CD4-positive, alpha-beta memory T cell (primary cell): ENCODE measurements around the gene LTBP3. TPM values are rescaled to one million over a fixed set of nuclear protein-coding genes. Genes with fewer than 3 reads are reported as not detected.
A peak's percentile ranks its signal among the peaks of the same experiment; 100 is the strongest.

ENCODE experiments used
- CTCF ChIA-PET: fragments of 350-600 bp; sonication (Branson Sonifier 250); formaldehyde crosslinking; loops from one replicate; lab custom pipeline; 2021; ENCODE audit warnings: inconsistent platforms; ENCODE audit not compliant: partially characterized antibody; lab: Charles Lee
- POLR2A ChIA-PET: fragments of 350-600 bp; sonication (Branson Sonifier 250); formaldehyde crosslinking; loops from one replicate; lab custom pipeline; 2021; ENCODE audit not compliant: partially characterized antibody; lab: Charles Lee
- DNase-seq, 5 donors: peaks; one replicate each; pipeline versions ENCODE4 v3.0.0 to v3.0.0-alpha.2; 2020 to 2022; ENCODE audit warnings: mixed read lengths in 1 of 5
- H3K27ac ChIP-seq: one replicate; pipeline ENCODE4 v1.7.0; 2013; ENCODE audit warnings: low read depth, low read length
- H3K27me3 ChIP-seq: 2 replicates; pipeline ENCODE4 v1.7.0; 2013; ENCODE audit warnings: mild to moderate bottlenecking, low read length, moderate library complexity; ENCODE audit not compliant: insufficient read depth
- H3K36me3 ChIP-seq: 2 replicates; pipeline ENCODE4 v1.7.0; 2013; ENCODE audit warnings: mild to moderate bottlenecking, low read length, moderate library complexity; ENCODE audit not compliant: insufficient read depth
- H3K4me1 ChIP-seq: 2 replicates; pipeline ENCODE4 v1.7.0; 2013; ENCODE audit warnings: mild to moderate bottlenecking, low read length, moderate library complexity; ENCODE audit not compliant: insufficient read depth
- H3K4me3 ChIP-seq, 2 donors: one replicate each; pipeline ENCODE4 v1.7.0; 2013; ENCODE audit warnings: low read length in 2 of 2, mild to moderate bottlenecking in 1 of 2
- H3K9me3 ChIP-seq, 2 donors: one replicate each; pipeline ENCODE4 v1.7.0; 2013; ENCODE audit warnings: low read length in 2 of 2, control low read depth in 1 of 2; ENCODE audit not compliant: control insufficient read depth in 1 of 2
- H3K27ac Mint-ChIP-seq, 7 donors: one replicate each; pipeline ENCODE4 v1.8.0; 2020 to 2021; ENCODE audit warnings: mixed read lengths in 7 of 7, mild to moderate bottlenecking in 6 of 7, inconsistent platforms in 3 of 7, moderate library complexity in 3 of 7
- H3K27me3 Mint-ChIP-seq, 2 donors: one replicate each; pipeline ENCODE4 v1.8.0; 2020 to 2021; ENCODE audit warnings: mixed read lengths in 2 of 2
- H3K36me3 Mint-ChIP-seq, 2 donors: one replicate each; pipeline ENCODE4 v1.8.0; 2020 to 2021; ENCODE audit warnings: mixed read lengths in 2 of 2, inconsistent platforms in 1 of 2, mild to moderate bottlenecking in 1 of 2
- H3K4me1 Mint-ChIP-seq, 4 donors: one replicate each; pipeline ENCODE4 v1.8.0; 2020 to 2021; ENCODE audit warnings: mixed read lengths in 4 of 4, mild to moderate bottlenecking in 1 of 4
- H3K4me3 Mint-ChIP-seq, 8 donors: one replicate each; pipeline ENCODE4 v1.8.0; 2020 to 2021; ENCODE audit warnings: mixed read lengths in 8 of 8, mild to moderate bottlenecking in 7 of 8, moderate library complexity in 6 of 8, inconsistent platforms in 3 of 8
- H3K9me3 Mint-ChIP-seq, 8 donors: one replicate each; pipeline ENCODE4 v1.8.0; 2020 to 2021; ENCODE audit warnings: mixed read lengths in 8 of 8, mild to moderate bottlenecking in 5 of 8, inconsistent platforms in 3 of 8, moderate library complexity in 1 of 8
- intact Hi-C: fragments of 100-400 bp; cut with micrococcal nuclease; formaldehyde crosslinking; loops from one replicate; pipeline ENCODE4 v1.15.1; 2023
- polyA plus RNA-seq, 2 donors: library from polyadenylated mRNA; unstranded; fragments of 300-500 nt; fragmentation: Illumina TruSeq; gene quantifications; one replicate each; pipeline ENCODE4 v1.2.3, GENCODE V29; 2021
- total RNA-seq, 2 experiments: library from RNA; stranded (reverse); gene quantifications; one replicate each; pipeline ENCODE4 v1.2.3, GENCODE V29; 2021

Gene LTBP3
- total and polyA plus RNA-seq, 4 experiments from 2014 or later = 9.0 to 211 (median 112) TPM

GRCh38 chr11:65560555-65561418, 2.6 kb upstream of the LTBP3 start:
- Mint-ChIP-seq H3K9me3 (no peaks in the 10 kb centered on the region), H3K4me3 (peak overlapping the region in 4 of 8 donors; percentile 21 to 56 (median 38))
- intact Hi-C loops = no loop called here

GRCh38 chr11:65559951-65560537, 1.9 kb upstream of the LTBP3 start:
- Histone ChIP-seq H3K36me3 (no peaks in the 10 kb centered on the region), H3K27me3 (no peaks in the 10 kb centered on the region), H3K4me1 (peaks cover 63% of the 10 kb centered on the region), H3K4me3 (no peak overlapping the region), H3K9me3 (no peaks in the 10 kb centered on the region), H3K27ac (no peak overlapping the region)
- intact Hi-C loops = no loop called here
- POLR2A ChIA-PET = interaction anchor here (0.9 to 18.2 kb wide), 8 partner anchors 11 to 62 kb away, joined by 3 to 403 read pairs (median 6); partner anchors contain the start of genes EHBP1L1, FAM89B, SCYL1 and ZNRD2
- H3K4me3 Mint-ChIP-seq = peak overlapping the region in 5 of 8 donors; percentile 21 to 61 (median 39)
- CTCF ChIA-PET = interaction anchor here (1.0 to 2.1 kb wide), 3 partner anchors 12 to 19 kb away, joined by 3 to 7 read pairs (median 6); partner anchors contain the start of gene FAM89B
- H3K9me3 Mint-ChIP-seq = no peaks in the 10 kb centered on the region
- peak in 1 of 5 donors; percentile 28 for DNase-seq
- peaks cover 35 to 65% (median 50%) of the 10 kb centered on the region in 4 donors for H3K4me1 Mint-ChIP-seq
- H3K27me3 Mint-ChIP-seq = no peaks in the 10 kb centered on the region
- H3K36me3 Mint-ChIP-seq = no peaks in the 10 kb centered on the region
- peak overlapping the region in 6 of 7 donors; percentile 55 to 91 (median 84) for H3K27ac Mint-ChIP-seq

More at GRCh38 chr11:65560555-65561418, 2.6 kb upstream of the LTBP3 start:
- H3K9me3 ChIP-seq = no peaks in the 10 kb centered on the region
- no peak overlapping the region for H3K4me3 ChIP-seq
- no peaks in the 10 kb centered on the region for H3K27me3 ChIP-seq
- POLR2A ChIA-PET = interaction anchor here (0.8 to 18.2 kb wide), 9 partner anchors 11 to 138 kb away, joined by 3 to 403 read pairs (median 4); partner anchors contain the start of genes EHBP1L1, FAM89B, NEAT1 and PCNX3
- no peaks in the 10 kb centered on the region for H3K36me3 ChIP-seq
- peaks cover 63% of the 10 kb centered on the region for H3K4me1 ChIP-seq
- CTCF ChIA-PET = interaction anchor here (0.7 to 2.1 kb wide), 6 partner anchors 9 to 20 kb away, joined by 3 to 7 read pairs (median 4); partner anchors contain the start of genes FAM89B and ZNRD2
- Mint-ChIP-seq H3K27ac (peak overlapping the region; percentile 13 to 91 (median 61)), H3K27me3 (no peaks in the 10 kb centered on the region), H3K4me1 (peaks cover 37 to 65% (median 51%) of the 10 kb centered on the region in 4 donors), H3K36me3 (no peaks in the 10 kb centered on the region)
- peak in 1 of 5 donors; percentile 31 for DNase-seq
- no peak overlapping the region for H3K27ac ChIP-seq

DNA sequence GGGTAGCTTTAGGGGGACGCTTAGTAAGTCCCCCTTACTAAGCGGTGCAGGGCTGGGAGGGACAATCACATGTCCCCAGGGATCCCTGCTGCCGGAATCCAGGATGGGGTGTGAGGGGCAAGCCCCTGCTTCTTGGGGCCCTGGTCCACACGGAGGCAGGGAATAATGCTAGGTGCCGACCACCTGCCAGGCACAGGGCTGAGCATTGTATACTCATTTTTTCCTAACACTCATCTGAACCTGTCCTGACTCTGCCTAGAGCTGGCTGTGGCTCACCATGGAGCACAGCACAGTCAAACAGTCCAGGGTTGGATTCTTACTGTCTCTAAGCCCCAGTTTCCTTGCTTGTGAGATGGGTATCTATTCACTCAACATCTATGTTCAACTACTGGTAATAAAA, 1.4 kb upstream of the LTBP3 start:
- Mint-ChIP-seq H3K36me3 (peaks cover 0 to 1% of the 10 kb centered on the region in 2 donors), H3K9me3 (no peaks in the 10 kb centered on the region), H3K27ac (peak overlapping the region; percentile 55 to 90 (median 81)), H3K27me3 (no peaks in the 10 kb centered on the region), H3K4me3 (peak overlapping the region; percentile 21 to 70 (median 59)), H3K4me1 (peaks cover 37 to 65% (median 52%) of the 10 kb centered on the region in 4 donors)
- intact Hi-C loops = no loop called here
- POLR2A ChIA-PET = interaction anchor here (1.3 to 18.2 kb wide), 7 partner anchors 11 to 62 kb away, joined by 4 to 403 read pairs (median 7); partner anchors contain the start of genes EHBP1L1, FAM89B, SCYL1 and ZNRD2
- Histone ChIP-seq H3K4me3 (no peak overlapping the region), H3K27me3 (no peaks in the 10 kb centered on the region), H3K9me3 (no peaks in the 10 kb centered on the region), H3K4me1 (peaks cover 63% of the 10 kb centered on the region), H3K27ac (peak overlapping the region; percentile 70), H3K36me3 (no peaks in the 10 kb centered on the region)
- CTCF ChIA-PET = interaction anchor here (0.9 to 1.6 kb wide), 5 partner anchors 9 to 29 kb away, joined by 3 to 6 read pairs (median 3); no protein-coding TSS in a partner anchor
- peak in 1 of 5 donors; percentile 33 for DNase-seq

DNA sequence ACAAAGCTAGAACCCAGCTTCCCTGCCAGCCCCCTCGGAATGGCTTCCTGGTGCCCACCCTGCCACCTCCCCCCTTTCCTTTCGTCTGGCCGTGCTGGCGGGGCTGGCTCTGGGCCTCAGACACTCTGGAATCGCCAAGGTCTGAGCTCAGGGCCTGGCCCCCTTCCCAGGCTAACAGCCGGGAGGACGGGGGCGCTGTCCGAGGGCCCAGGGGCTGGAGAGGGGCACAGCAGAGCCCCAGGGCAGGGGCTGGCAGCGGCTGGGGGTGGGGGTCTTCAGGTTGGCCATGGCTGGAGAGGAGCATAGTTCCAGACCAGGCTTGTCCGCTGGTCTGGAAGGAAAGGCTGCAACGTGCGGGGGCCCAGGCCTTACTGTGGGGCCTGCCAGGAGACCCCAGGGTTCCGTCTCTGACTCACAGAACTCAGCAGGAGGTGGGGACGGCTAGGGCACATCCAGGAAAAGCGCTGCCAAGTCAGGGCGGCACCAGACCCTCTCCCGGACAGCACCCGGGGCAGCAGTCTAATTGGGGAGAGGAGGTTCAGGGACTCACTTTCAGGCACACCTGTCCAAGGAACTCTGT, 861 bp upstream of the LTBP3 start:
- peak overlapping the region; percentile 55 to 88 (median 81) for H3K27ac Mint-ChIP-seq
- H3K27me3 Mint-ChIP-seq = no peaks in the 10 kb centered on the region
- no peaks in the 10 kb centered on the region for H3K36me3 ChIP-seq
- intact Hi-C loops = loop anchor here (1.0 kb wide), 1 partner anchor 11 kb away; the partner anchor contains the start of gene ZNRD2
- peak in 1 of 5 donors; percentile 35 for DNase-seq
- peak overlapping the region; percentile 70 for H3K27ac ChIP-seq
- H3K4me1 Mint-ChIP-seq = peaks cover 41 to 69% (median 56%) of the 10 kb centered on the region in 4 donors
- CTCF ChIA-PET = interaction anchor here (0.9 to 1.6 kb wide), 4 partner anchors 8 to 29 kb away, joined by 3 read pairs; no protein-coding TSS in a partner anchor
- POLR2A ChIA-PET = interaction anchor here (0.7 to 18.2 kb wide), 7 partner anchors 12 to 61 kb away, joined by 3 to 403 read pairs (median 5); partner anchors contain the start of genes EHBP1L1, FAM89B, SCYL1 and ZNRD2
- peaks cover 65% of the 10 kb centered on the region for H3K4me1 ChIP-seq
- H3K27me3 ChIP-seq = no peaks in the 10 kb centered on the region
- H3K36me3 Mint-ChIP-seq = peaks cover 0 to 1% of the 10 kb centered on the region in 2 donors
- H3K9me3 ChIP-seq = no peaks in the 10 kb centered on the region
- H3K4me3 Mint-ChIP-seq = peak overlapping the region; percentile 52 to 73 (median 66)
- H3K4me3 ChIP-seq = peak overlapping the region; percentile 52
- H3K9me3 Mint-ChIP-seq = no peaks in the 10 kb centered on the region

DNA sequence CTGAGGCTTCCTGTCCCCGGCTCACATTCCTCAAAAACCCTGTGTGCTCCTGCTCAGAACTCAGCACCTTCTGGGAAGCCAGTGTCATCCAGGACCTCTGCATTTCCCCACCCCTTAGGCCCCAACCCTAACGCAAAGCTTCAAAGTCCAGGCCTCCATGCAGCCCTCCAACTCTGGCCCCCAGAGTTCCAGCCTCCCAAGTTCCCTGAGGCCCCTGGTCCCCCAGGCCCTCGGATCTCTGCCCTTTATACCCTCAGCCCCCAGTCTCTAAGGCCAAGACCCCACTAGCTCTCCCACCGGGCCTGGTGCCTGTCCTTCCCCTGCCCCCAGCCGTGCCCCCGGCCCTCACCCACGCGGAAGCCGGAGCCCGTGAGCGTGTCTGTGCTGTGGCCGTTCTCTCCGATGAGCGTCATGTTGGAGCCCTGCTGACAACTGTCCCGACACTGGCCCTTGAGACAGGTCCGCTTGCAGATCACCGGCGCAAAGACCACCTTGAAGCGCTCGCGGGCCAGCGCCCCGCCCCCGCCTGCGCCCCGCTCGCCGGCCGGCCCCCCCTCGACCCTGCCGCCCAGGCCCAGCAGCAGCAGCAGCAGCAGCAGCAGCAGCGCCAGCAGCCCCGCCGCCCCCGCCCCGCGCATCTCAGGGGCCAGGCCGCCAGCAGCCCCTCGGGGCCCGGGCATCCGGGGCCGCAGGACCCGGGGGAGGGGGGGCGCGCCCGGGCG, 718 bp downstream of the LTBP3 start:
- POLR2A ChIA-PET = interaction anchor here (0.6 to 18.2 kb wide), 12 partner anchors 11 to 333 kb away, joined by 3 to 403 read pairs (median 4); partner anchors contain the start of genes CCDC85B, EHBP1L1, FAM89B and MALAT1
- peak overlapping the region; percentile 36 to 51 for H3K4me3 ChIP-seq
- H3K4me1 ChIP-seq = peaks cover 71% of the 10 kb centered on the region
- H3K27ac ChIP-seq = peak overlapping the region; percentile 70
- H3K4me1 Mint-ChIP-seq = peaks cover 41 to 72% (median 58%) of the 10 kb centered on the region in 4 donors
- H3K9me3 Mint-ChIP-seq = no peaks in the 10 kb centered on the region
- H3K27ac Mint-ChIP-seq = peak overlapping the region; percentile 83 to 97 (median 93)
- no peaks in the 10 kb centered on the region for H3K27me3 Mint-ChIP-seq
- H3K27me3 ChIP-seq = no peaks in the 10 kb centered on the region
- H3K36me3 ChIP-seq = no peaks in the 10 kb centered on the region
- DNase-seq = peak in 1 of 5 donors; percentile 33
- H3K9me3 ChIP-seq = no peaks in the 10 kb centered on the region
- intact Hi-C loops = loop anchor here (1.0 kb wide), 1 partner anchor 13 kb away; the partner anchor contains the start of gene ZNRD2
- CTCF ChIA-PET = interaction anchor here (1.0 to 2.8 kb wide), 6 partner anchors 8 to 69 kb away, joined by 3 to 13 read pairs (median 7); partner anchors contain the start of genes FAM89B and ZNRD2
- peaks cover under 1 to 1% of the 10 kb centered on the region in 2 donors for H3K36me3 Mint-ChIP-seq
- H3K4me3 Mint-ChIP-seq = peak overlapping the region; percentile 87 to 94 (median 91)
